Mammary epithelial cell (primary cell): ENCODE data around the gene CDH13.

Source experiments
- EZH2 ChIP-seq: IDR thresholded peaks from 2 replicates; pipeline ENCODE4 v1.6.1; 2012; ENCODE audit warnings: low read length, inconsistent platforms, borderline replicate concordance
- TF ChIP-seq, protein P1 (sequence below), 2 donors: IDR thresholded peaks in 1 of 2; conservative IDR thresholded peaks in 1 of 2; 2 replicates each; pipeline ENCODE4 v1.5.1; 2011 to 2012; ENCODE audit warnings: inconsistent platforms in 2 of 2, low read length in 2 of 2, mild to moderate bottlenecking in 2 of 2, control low read depth in 1 of 2, low read depth in 1 of 2; ENCODE audit not compliant: insufficient read depth in 1 of 2; ENCODE audit errors: extremely low read depth in 1 of 2

DNA sequence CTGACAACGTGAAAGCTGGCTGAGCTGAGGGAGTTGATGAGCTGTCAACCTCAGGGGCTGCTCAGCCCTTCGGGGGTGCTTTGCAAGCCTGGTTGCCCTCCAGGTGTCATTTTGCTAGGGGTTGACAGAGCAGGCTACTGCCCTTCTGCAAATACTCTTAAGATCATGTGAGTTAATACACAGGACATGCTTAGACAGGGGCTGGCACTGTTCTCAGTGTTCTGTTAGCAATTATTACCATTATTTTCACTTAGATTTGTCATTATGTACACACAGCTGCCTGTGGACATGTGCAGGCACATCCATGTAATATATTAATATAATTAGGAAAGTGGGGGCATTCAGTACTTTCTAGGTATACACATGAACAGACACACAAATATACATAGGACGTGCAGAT lies 626.8 kb downstream of the CDH13 start:
- TF ChIP-seq, protein P1, sequence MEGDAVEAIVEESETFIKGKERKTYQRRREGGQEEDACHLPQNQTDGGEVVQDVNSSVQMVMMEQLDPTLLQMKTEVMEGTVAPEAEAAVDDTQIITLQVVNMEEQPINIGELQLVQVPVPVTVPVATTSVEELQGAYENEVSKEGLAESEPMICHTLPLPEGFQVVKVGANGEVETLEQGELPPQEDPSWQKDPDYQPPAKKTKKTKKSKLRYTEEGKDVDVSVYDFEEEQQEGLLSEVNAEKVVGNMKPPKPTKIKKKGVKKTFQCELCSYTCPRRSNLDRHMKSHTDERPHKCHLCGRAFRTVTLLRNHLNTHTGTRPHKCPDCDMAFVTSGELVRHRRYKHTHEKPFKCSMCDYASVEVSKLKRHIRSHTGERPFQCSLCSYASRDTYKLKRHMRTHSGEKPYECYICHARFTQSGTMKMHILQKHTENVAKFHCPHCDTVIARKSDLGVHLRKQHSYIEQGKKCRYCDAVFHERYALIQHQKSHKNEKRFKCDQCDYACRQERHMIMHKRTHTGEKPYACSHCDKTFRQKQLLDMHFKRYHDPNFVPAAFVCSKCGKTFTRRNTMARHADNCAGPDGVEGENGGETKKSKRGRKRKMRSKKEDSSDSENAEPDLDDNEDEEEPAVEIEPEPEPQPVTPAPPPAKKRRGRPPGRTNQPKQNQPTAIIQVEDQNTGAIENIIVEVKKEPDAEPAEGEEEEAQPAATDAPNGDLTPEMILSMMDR (conservative IDR thresholded peaks at IDR 0.05 in 1 of 2, IDR thresholded peaks at IDR 0.05 in 1 of 2; ENCODE audit: extremely low read depth in 1 of 2, insufficient read depth in 1 of 2, low read depth in 1 of 2, low read length in 2 of 2) = no peak
- TF ChIP-seq EZH2 = no peak
